H1 (cell line): ENCODE results near the gene MVD. TPM values are rescaled to one million over a fixed set of nuclear protein-coding genes. Genes with fewer than 3 reads are reported as not detected.
A peak's percentile ranks its signal among the peaks of the same experiment; 100 is the strongest.

ENCODE experiments used
- CTCF ChIA-PET: fragments of 300-600 bp; sonication (Branson Sonifier 250); formaldehyde crosslinking; loops from one replicate; lab custom pipeline; 2021; ENCODE audit not compliant: partially characterized antibody; lab: Charles Lee
- POLR2A ChIA-PET: fragments of 300-600 bp; sonication (Branson Sonifier 250); formaldehyde crosslinking; loops from one replicate; lab custom pipeline; 2021; ENCODE audit warnings: inconsistent platforms; ENCODE audit not compliant: partially characterized antibody; lab: Charles Lee
- DNase-seq, 2 experiments: peaks; one replicate each; pipeline versions ENCODE4 v3.0.0 to v3.0.0-alpha.2; 2010 to 2022; ENCODE audit warnings: low spot score in 2 of 2, low read depth in 1 of 2, mixed read lengths in 1 of 2
- FAIRE-seq: peaks from 2 replicates; lab custom pipeline; 2011; peaks lifted over from hg19 to GRCh38; lab: Jason Lieb, UNC
- H2AFZ ChIP-seq: 2 replicates; pipeline ENCODE4 v1.8.1; 2012; ENCODE audit warnings: low read length, inconsistent platforms
- H2AK5ac ChIP-seq: 2 replicates; pipeline ENCODE4 v1.6.1; 2013; ENCODE audit warnings: low read depth, low read length
- H2BK120ac ChIP-seq: replicated peaks from 2 replicates; pipeline ENCODE3; 2013; ENCODE audit warnings: low read depth, low read length, inconsistent platforms
- H2BK12ac ChIP-seq: 2 replicates; pipeline ENCODE4 v1.6.1; 2013; ENCODE audit warnings: low read depth, low read length
- H2BK15ac ChIP-seq: 2 replicates; pipeline ENCODE4 v1.6.1; 2013; ENCODE audit warnings: low read length
- H2BK20ac ChIP-seq: 2 replicates; pipeline ENCODE4 v1.6.1; 2013; ENCODE audit warnings: low read length
- H2BK5ac ChIP-seq: 2 replicates; pipeline ENCODE4 v1.6.1; 2013; ENCODE audit warnings: low read depth, low read length
- H3K14ac ChIP-seq: 2 replicates; pipeline ENCODE4 v1.6.1; 2013; ENCODE audit warnings: inconsistent platforms; ENCODE audit not compliant: insufficient read length
- H3K18ac ChIP-seq: 2 replicates; pipeline ENCODE4 v1.6.1; 2013; ENCODE audit warnings: low read length; ENCODE audit errors: extremely low read depth
- H3K23ac ChIP-seq: 2 replicates; pipeline ENCODE4 v1.6.1; 2013; ENCODE audit warnings: inconsistent platforms; ENCODE audit not compliant: insufficient read length
- H3K23me2 ChIP-seq: 2 replicates; pipeline ENCODE4 v1.6.1; 2013; ENCODE audit warnings: low read depth, low read length
- H3K27ac ChIP-seq: 2 replicates; pipeline ENCODE4 v1.6.1; 2011; ENCODE audit warnings: low read depth, low read length, inconsistent platforms
- H3K27me3 ChIP-seq, 4 experiments: replicated peaks in 1 of 4; 1 replicate in 1 of 4; 2 replicates in 3 of 4; pipeline versions ENCODE4 v1.6.1 to v1.8.1; 2011 to 2013; ENCODE audit warnings: low read length in 3 of 4, mild to moderate bottlenecking in 3 of 4, inconsistent platforms in 2 of 4, mixed read lengths in 2 of 4, moderate library complexity in 1 of 4; ENCODE audit not compliant: control insufficient read depth in 3 of 4, insufficient read depth in 3 of 4; ENCODE audit errors: extremely low read depth in 1 of 4
- H3K36me3 ChIP-seq, 4 experiments: 2 replicates each; pipeline versions ENCODE4 v1.6.1 to v1.8.1; 2011 to 2013; ENCODE audit warnings: mild to moderate bottlenecking in 4 of 4, low read length in 3 of 4, moderate library complexity in 2 of 4, control low read depth in 1 of 4, inconsistent platforms in 1 of 4; ENCODE audit not compliant: insufficient read depth in 4 of 4, control insufficient read depth in 2 of 4
- H3K4ac ChIP-seq: replicated peaks from 2 replicates; pipeline ENCODE3; 2013; ENCODE audit warnings: low read length, low read depth, mixed read lengths, inconsistent platforms; ENCODE audit not compliant: insufficient read length
- H3K4me1 ChIP-seq, 4 experiments: replicated peaks in 1 of 4; 1 replicate in 1 of 4; 2 replicates in 3 of 4; pipeline versions ENCODE4 v1.6.1 to v1.8.1; 2011 to 2013; ENCODE audit warnings: low read length in 3 of 4, inconsistent platforms in 2 of 4, mixed read lengths in 1 of 4; ENCODE audit not compliant: insufficient read depth in 4 of 4, control insufficient read depth in 3 of 4
- H3K4me2 ChIP-seq, 2 experiments: 2 replicates each; pipeline versions ENCODE4 v1.6.1 to v1.8.1; 2011 to 2013; ENCODE audit warnings: low read depth in 2 of 2, low read length in 2 of 2, control low read depth in 1 of 2, inconsistent platforms in 1 of 2, mild to moderate bottlenecking in 1 of 2; ENCODE audit not compliant: insufficient read depth in 1 of 2
- H3K4me3 ChIP-seq, 4 experiments: fragments of 200-600, 300-600 bp in 1 of 4; sonication (generic), shearing (Covaris generic), sonication (Bioruptor Twin) in 1 of 4; 2 replicates each; pipeline versions ENCODE4 v1.5.1 to v1.8.1; 2011 to 2016; ENCODE audit warnings: low read length in 4 of 4, low read depth in 3 of 4, control low read depth in 2 of 4, inconsistent platforms in 2 of 4, mild to moderate bottlenecking in 2 of 4, mixed read lengths in 1 of 4, moderate library complexity in 1 of 4; ENCODE audit not compliant: insufficient read depth in 2 of 4; ENCODE audit errors: extremely low read depth in 1 of 4
- H3K56ac ChIP-seq: replicated peaks from 2 replicates; pipeline ENCODE3; 2013; ENCODE audit warnings: low read depth, mild to moderate bottlenecking, mixed read lengths, low read length, inconsistent platforms; ENCODE audit not compliant: insufficient read length
- H3K79me1 ChIP-seq: 2 replicates; pipeline ENCODE4 v1.6.1; 2013; ENCODE audit warnings: low read depth, low read length, control low read depth
- H3K79me2 ChIP-seq, 2 experiments: 2 replicates each; pipeline versions ENCODE4 v1.6.1 to v1.8.1; 2012 to 2013; ENCODE audit warnings: low read length in 2 of 2, mild to moderate bottlenecking in 2 of 2, inconsistent platforms in 1 of 2; ENCODE audit not compliant: insufficient read depth in 2 of 2, control insufficient read depth in 1 of 2
- H3K9ac ChIP-seq, 4 experiments: replicated peaks in 1 of 4; 1 replicate in 1 of 4; 2 replicates in 3 of 4; pipeline versions ENCODE4 v1.6.1 to v1.8.1; 2011 to 2013; ENCODE audit warnings: low read depth in 3 of 4, low read length in 3 of 4, control low read depth in 2 of 4, mild to moderate bottlenecking in 2 of 4, moderate library complexity in 2 of 4, inconsistent platforms in 1 of 4; ENCODE audit errors: extremely low read depth in 1 of 4
- H3K9me3 ChIP-seq, 2 experiments: 2 replicates each; pipeline versions ENCODE4 v1.6.1 to v1.8.1; 2012 to 2013; ENCODE audit warnings: mild to moderate bottlenecking in 2 of 2, moderate library complexity in 2 of 2, control low read depth in 1 of 2, inconsistent platforms in 1 of 2, low read depth in 1 of 2, low read length in 1 of 2, mixed read lengths in 1 of 2; ENCODE audit not compliant: insufficient read depth in 2 of 2
- H4K20me1 ChIP-seq, 2 experiments: replicated peaks in 1 of 2; 2 replicates each; pipeline versions ENCODE3 to v1.8.1; 2011 to 2013; ENCODE audit warnings: inconsistent platforms in 2 of 2, low read length in 2 of 2, mild to moderate bottlenecking in 1 of 2; ENCODE audit not compliant: insufficient read depth in 2 of 2, control insufficient read depth in 1 of 2
- H4K5ac ChIP-seq: 2 replicates; pipeline ENCODE4 v1.6.1; 2013; ENCODE audit warnings: low read length, low read depth, mixed read lengths, inconsistent platforms; ENCODE audit not compliant: insufficient read length
- H4K8ac ChIP-seq: 2 replicates; pipeline ENCODE4 v1.8.0; 2013; ENCODE audit warnings: mild to moderate bottlenecking, moderate library complexity, low read length, inconsistent platforms; ENCODE audit not compliant: insufficient read depth; ENCODE audit errors: extremely low read depth
- H4K91ac ChIP-seq: replicated peaks from 2 replicates; pipeline ENCODE3; 2013; ENCODE audit warnings: low read length, mixed read lengths, inconsistent platforms; ENCODE audit not compliant: insufficient read length
- CHD2 ChIP-seq: IDR thresholded peaks from 2 replicates; pipeline ENCODE4 v1.6.1; 2012; ENCODE audit warnings: low read length, improper control_type of control experiment
- CTCF ChIP-seq, 3 experiments: IDR thresholded peaks; 1 replicate in 2 of 3; 2 replicates in 1 of 3; pipeline versions ENCODE4 v1.5.1 to v1.6.1; 2011; ENCODE audit warnings: low read length in 3 of 3, mild to moderate bottlenecking in 3 of 3, inconsistent platforms in 2 of 3, low read depth in 1 of 3, moderate library complexity in 1 of 3; ENCODE audit not compliant: insufficient read depth in 1 of 3; ENCODE audit errors: control extremely low read depth in 1 of 3
- GABPA ChIP-seq: IDR thresholded peaks from 2 replicates; pipeline ENCODE4 v1.6.1; 2011; ENCODE audit warnings: mild to moderate bottlenecking, low read length, moderate library complexity, borderline replicate concordance; ENCODE audit not compliant: insufficient read depth
- MAX ChIP-seq: IDR thresholded peaks from 2 replicates; pipeline ENCODE4 v1.6.1; 2012; ENCODE audit warnings: inconsistent platforms
- RAD21 ChIP-seq, 2 experiments: IDR thresholded peaks in 1 of 2; conservative IDR thresholded peaks in 1 of 2; 2 replicates each; pipeline ENCODE4 v1.6.1; 2011; ENCODE audit warnings: low read depth in 2 of 2, low read length in 2 of 2, improper control_type of control experiment in 1 of 2, inconsistent platforms in 1 of 2, mild to moderate bottlenecking in 1 of 2, moderate library complexity in 1 of 2
- TCF12 ChIP-seq: IDR thresholded peaks from 2 replicates; pipeline ENCODE4 v1.6.1; 2011; ENCODE audit warnings: low read depth, mild to moderate bottlenecking, low read length
- WGBS, 2 experiments: shearing (Covaris generic) in 1 of 2; methylation state at CpG; one replicate each; pipeline versions ENCODE4 v1.1.6 to v1.1.7; 2013 to 2015; ENCODE audit warnings: low lambda C conversion rate in 2 of 2, mixed read lengths in 2 of 2, inconsistent platforms in 1 of 2, low coverage in 1 of 2, missing lambda C conversion rate in 1 of 2; ENCODE audit not compliant: insufficient replicate concordance in 2 of 2, insufficient coverage in 1 of 2, insufficient read length in 1 of 2; ENCODE audit errors: extremely low coverage in 1 of 2, missing lambda C conversion rate in 1 of 2; 5-methylcytosine and 5-hydroxymethylcytosine counted together
- polyA plus RNA-seq, 7 experiments: library from polyadenylated mRNA; depleted of rRNA in 3 of 7; stranded (reverse) in 5 of 7; unstranded in 2 of 7; fragments of >200 nt in 5 of 7; fragments of 200-250 nt in 2 of 7; gene quantifications; 1 replicate in 5 of 7; 2 replicates in 1 of 7; 4 replicates in 1 of 7; pipeline versions ENCODE4 v1.2.1 to v1.2.3, GENCODE V29; 2011 to 2013; ENCODE audit warnings: missing spikeins in 2 of 7, mixed read lengths in 2 of 7
- total RNA-seq: library from RNA; stranded (reverse); fragmentation: NEBNext Ultra II Directional; extraction: Animal tissue kit (Norgen Biotek cat#: 25700); gene quantifications from 2 replicates; pipeline ENCODE4 v1.2.1, GENCODE V29; 2021

Gene MVD
- total and polyA plus RNA-seq, 2 of the 8 experiments (the other 6 are each of a cell fraction or from before 2014, with no cell fraction given) = 47.2 to 77.3 TPM

GRCh38 chr16:88681084-88681680, 18.3 kb upstream of the MVD start:
- peaks cover 0 to 2% (median 0%) of the 10 kb centered on the region in 4 experiments; a peak in 1 of 7 replicates for H3K27me3 ChIP-seq
- no peak overlapping the region; the same call in 1 of the 2 replicates for H4K8ac ChIP-seq
- no peak overlapping the region for H3K56ac ChIP-seq
- no peak overlapping the region for H2BK15ac ChIP-seq
- no peak overlapping the region for H3K23ac ChIP-seq
- no peak overlapping the region for H3K14ac ChIP-seq
- no peak overlapping the region for H3K4ac ChIP-seq
- no peaks in the 10 kb centered on the region for H3K79me2 ChIP-seq
- ChIA-PET CTCF (interaction anchor here (0.6 to 2.8 kb wide), 15 partner anchors 9 to 226 kb away, joined by 3 to 33 read pairs (median 4); partner anchors contain the start of gene MVD), POLR2A (interaction anchor here (1.1 to 2.7 kb wide), 3 partner anchors 9 to 18 kb away, joined by 3 to 9 read pairs (median 3); partner anchors contain the start of gene MVD)
- H3K27ac ChIP-seq = no peak overlapping the region
- no peaks in the 10 kb centered on the region for H3K9me3 ChIP-seq
- H2AFZ ChIP-seq = no peak overlapping the region
- H2AK5ac ChIP-seq = no peak overlapping the region
- peak; percentile 39 to 82 for DNase-seq
- H2BK12ac ChIP-seq = no peak overlapping the region
- WGBS, 2 experiments = 76% methylated on average over 27 of the region's 31 CpGs; no CpG with 5 or more reads in 1 of the 2 experiments
- no peak overlapping the region for H2BK5ac ChIP-seq
- no peak overlapping the region for H3K4me3 ChIP-seq
- peaks cover 0 to 5% (median 1%) of the 10 kb centered on the region in 4 experiments; a peak in 2 of 7 replicates for H3K4me1 ChIP-seq
- no peak for FAIRE-seq
- peaks cover 10% of the 10 kb centered on the region; the same call in 1 of the 2 replicates for H3K23me2 ChIP-seq
- H3K79me1 ChIP-seq = no peaks in the 10 kb centered on the region
- no peak overlapping the region for H4K5ac ChIP-seq
- 0 out of 2 replicates have a peak overlapping the region, but pooled peaks have one; percentile 48 for H2BK20ac ChIP-seq
- no peak overlapping the region for H3K9ac ChIP-seq
- H4K91ac ChIP-seq = no peak overlapping the region
- TF ChIP-seq TCF12 = no peak
- TF ChIP-seq MAX = 0 out of 2 replicates have a peak, but pooled peaks have one; percentile 31
- peak; percentile 77 to 92 (median 88) for TF ChIP-seq CTCF (IDR thresholded peaks at IDR 0.05; ENCODE audit: control extremely low read depth in 1 of 3, insufficient read depth in 1 of 3, low read depth in 1 of 3, low read length in 3 of 3)
- TF ChIP-seq RAD21 (IDR thresholded peaks at IDR 0.05 in 1 of 2, conservative IDR thresholded peaks at IDR 0.05 in 1 of 2; ENCODE audit: low read depth in 2 of 2, low read length in 2 of 2) = peak; percentile 40 to 61
- TF ChIP-seq CHD2 = no peak
- peak; percentile 67; the same call in 1 of the 2 replicates for TF ChIP-seq GABPA
- H4K20me1 ChIP-seq = peaks cover 0 to 2% of the 10 kb centered on the region in 2 experiments
- H3K36me3 ChIP-seq = no peaks in the 10 kb centered on the region
- no peak overlapping the region for H3K4me2 ChIP-seq
- H3K18ac ChIP-seq = no peak overlapping the region
- H2BK120ac ChIP-seq = no peak overlapping the region
